Activated naive CD4-positive, alpha-beta T cell treated with Interleukin-2 at 50 U/mL for 16 hours (primary cell): ENCODE data around the gene FAHD2A.
"Not testable (repeated sequence)": the region's sequence is repeated elsewhere in the genome, so short reads cannot be mapped to it uniquely, and the experiment has no call there.

Experiments used
- DNase-seq: peaks from one replicate; pipeline ENCODE4 v3.0.0-alpha.2; 2020

Gene FAHD2A

GRCh38 chr2:95390881-95391321 is 11.6 kb upstream of the FAHD2A start:
- no peak for DNase-seq

GRCh38 chr2:95391641-95392310 is 10.7 kb upstream of the FAHD2A start:
- no peak for DNase-seq

DNA sequence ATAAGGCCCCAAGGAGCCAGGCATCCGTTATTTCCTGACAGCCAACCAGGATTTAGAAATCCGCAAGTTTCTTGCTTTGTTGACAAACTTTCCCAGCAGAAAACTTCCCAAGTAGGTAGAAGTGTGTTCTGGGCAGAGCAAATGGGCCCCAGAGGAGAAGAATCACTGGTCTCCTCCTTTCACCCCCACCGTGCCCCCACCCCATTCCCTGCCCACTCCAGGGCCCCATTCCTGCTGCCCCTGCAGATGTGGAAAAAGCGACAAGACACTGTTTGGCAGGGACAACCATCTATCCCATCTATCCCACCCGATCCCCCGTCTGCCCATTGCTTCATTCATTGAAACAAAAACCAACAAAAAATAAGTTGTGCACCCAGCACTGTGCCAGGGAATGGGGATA is 10.2 kb upstream of the FAHD2A start:
- no peak for DNase-seq

DNA sequence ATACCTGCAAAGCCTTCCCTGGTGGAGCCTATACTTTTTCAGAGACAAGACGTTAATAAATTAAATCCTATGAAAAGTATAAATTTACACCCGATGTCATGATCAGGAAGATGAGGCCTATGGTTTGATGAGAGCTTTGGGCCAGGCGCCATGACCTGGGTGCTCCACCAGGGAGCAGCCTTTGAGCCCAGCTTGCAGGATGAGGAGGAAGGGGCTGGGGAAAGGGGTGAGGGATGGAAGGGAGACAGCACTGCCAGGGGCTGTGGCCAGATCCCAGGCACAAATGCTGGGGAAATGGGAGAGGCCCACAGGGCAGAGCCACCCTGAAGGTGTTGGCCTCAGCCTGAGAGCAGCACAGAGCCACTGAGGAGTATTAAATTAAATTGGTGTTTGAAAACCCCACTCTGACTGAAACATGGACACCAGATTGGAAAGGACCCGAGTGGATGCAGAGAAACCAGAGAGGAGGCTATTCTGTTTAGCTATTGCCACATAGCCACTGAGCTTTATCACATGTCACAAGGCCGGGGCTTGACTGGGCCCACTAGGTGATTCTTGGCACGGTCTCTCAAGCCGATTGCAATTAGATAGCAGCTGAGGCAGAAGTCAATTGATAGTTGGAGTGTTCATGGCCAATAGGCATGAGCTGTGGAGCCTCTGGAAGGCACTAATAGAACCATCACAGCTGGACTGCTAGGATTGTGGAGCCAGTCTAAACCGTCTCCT is 9.6 kb upstream of the FAHD2A start:
- DNase-seq, result no peak

GRCh38 chr2:95393901-95394300 is 8.6 kb upstream of the FAHD2A start:
- DNase-seq, result no peak

DNA sequence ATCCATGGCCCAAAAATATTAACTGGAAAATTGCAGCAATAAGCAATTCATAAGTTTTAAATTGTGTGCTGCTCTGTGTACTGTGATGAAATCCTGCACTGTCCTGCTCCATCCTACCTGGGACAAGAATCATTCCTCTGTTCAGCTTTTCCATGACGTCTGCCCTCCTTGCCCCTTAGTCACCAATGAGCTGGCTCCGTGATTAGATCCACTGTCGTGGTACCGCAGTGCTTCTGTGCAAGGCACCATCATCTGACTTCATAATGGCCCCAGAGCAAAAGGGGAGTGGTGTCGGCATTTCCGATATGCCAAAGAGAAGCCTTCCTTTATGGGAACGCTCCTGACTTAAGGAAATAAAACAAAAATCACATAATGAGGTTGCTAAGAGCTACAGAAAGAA is 3.4 kb upstream of the FAHD2A start:
- DNase-seq, result no peak

- no peak for DNase-seq
Measured at GRCh38 chr2:95401480-95401879, 1.0 kb upstream of the FAHD2A start.

DNA sequence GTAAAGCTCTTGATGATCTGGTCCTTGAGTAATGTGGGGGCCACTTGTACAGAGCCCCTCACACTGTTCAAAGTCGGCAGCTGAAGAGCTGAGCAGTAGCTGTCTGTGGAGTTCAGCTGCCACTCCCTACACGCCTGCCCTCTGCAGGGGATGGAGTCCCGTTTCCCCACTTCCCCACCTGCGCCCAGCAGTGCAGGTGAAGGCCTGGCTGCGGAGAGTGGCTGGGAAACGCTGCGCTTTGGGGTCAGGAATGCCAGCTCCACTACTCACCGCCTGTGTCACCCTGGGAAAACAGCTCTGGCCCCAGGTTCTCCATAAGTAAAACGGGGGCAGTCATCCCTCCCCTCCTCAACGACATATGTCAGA is 521 bp upstream of the FAHD2A start:
- DNase-seq, result not testable (repeated sequence)

DNA sequence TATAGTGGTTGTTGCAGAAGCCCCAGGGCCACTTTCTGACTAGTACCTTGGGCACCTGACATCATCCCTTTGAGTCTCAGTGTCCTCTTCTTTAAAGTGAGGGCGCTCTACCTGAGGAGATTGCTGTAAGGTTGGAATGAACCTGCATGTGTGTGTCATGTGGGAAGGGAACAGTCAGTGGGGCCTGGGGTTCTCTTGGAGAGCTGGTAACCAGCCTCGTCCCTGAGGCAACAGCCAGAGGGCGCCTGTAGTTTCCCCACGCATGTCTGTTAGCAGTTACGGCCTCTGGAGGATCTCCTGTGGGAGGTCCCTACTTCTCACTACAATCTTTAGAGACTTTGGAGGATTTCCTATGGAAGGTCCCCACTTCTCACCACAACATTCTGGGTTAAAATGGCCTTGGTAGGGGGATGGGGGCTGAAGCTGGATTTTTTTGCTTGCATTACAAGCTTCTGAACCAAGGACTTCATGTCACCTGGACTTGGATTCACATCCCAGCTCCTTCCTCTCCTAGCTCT is 755 bp downstream of the FAHD2A start:
- peak; percentile 30 for DNase-seq

DNA sequence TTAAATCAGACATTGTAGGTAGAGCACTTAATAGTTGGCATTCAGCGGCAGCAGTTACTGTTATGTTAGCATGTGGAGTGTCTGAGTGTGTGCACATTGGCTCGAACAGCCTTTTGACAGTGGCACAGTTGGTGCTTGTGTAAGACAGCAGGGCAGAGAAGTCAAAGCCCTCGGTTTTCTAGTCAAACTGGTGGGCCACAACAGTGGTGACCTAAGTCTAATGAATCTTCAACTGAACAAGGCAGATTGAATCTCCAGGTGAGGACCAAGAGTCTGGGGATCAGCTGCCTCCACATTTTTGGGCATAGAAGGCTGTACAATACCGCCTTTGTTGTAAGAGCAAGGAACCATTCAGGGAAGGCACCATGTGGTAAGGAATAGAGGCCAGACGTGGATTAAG is 1.3 kb downstream of the FAHD2A start:
- DNase-seq, result not testable (repeated sequence)

- not testable (repeated sequence) for DNase-seq
Measured at GRCh38 chr2:95404676-95405075, 2.2 kb downstream of the FAHD2A start.

- not testable (repeated sequence) for DNase-seq
Measured at GRCh38 chr2:95411239-95411638, 8.7 kb downstream of the FAHD2A start.

DNA sequence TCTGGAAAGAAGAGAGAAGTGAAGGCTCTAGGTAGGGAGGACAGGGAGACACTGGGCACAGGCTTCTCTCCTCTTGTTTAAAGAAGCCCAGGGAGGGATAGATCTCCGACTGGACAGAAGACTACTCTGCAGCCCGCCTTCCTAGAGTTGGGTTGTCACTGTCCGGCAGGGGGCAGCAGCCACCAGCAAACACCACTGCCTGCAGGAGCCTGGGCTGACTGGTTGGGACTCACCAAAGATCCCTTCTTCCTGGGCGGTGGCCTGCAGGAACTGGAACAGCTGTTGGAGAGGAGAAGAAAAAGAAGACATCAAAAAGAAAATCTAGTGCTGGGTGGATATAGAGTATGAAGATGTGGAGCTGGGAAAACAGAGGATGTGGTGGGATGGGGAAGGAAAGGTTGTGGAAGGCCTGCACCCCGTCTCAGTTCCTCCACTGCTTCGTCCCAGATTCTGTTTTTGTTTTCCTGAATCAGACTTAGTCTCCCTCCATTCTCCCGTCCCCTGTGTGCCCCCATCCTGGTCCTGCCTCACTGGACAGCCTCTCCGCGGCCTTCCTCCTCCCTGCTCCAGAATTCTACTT is 11.6 kb downstream of the FAHD2A start:
- peak; percentile 65 for DNase-seq

DNA sequence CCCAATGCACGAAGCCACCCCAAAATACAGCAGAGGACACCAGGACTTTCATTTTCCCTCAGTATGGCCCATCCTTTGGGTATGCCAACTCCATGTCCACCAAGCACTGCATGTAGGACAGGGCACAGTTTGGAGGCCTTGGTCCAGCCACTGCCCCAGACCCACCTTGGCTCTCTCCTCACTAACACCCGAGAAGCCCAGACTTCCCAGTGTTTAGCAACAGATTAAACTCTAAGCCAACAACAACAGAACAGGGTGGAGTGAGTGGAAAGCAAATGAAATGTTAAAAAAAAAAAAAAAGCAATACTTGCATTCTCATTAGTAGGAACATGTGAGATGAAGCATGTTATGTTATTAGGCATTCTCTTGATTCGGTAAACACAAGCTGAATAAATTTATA is 12.6 kb downstream of the FAHD2A start:
- not testable (repeated sequence) for DNase-seq

GRCh38 chr2:95415561-95415960 is 13.1 kb downstream of the FAHD2A start:
- not testable (repeated sequence) for DNase-seq

GRCh38 chr2:95427196-95427867 is 24.8 kb downstream of the FAHD2A start:
- DNase-seq, result not testable (repeated sequence)

DNA sequence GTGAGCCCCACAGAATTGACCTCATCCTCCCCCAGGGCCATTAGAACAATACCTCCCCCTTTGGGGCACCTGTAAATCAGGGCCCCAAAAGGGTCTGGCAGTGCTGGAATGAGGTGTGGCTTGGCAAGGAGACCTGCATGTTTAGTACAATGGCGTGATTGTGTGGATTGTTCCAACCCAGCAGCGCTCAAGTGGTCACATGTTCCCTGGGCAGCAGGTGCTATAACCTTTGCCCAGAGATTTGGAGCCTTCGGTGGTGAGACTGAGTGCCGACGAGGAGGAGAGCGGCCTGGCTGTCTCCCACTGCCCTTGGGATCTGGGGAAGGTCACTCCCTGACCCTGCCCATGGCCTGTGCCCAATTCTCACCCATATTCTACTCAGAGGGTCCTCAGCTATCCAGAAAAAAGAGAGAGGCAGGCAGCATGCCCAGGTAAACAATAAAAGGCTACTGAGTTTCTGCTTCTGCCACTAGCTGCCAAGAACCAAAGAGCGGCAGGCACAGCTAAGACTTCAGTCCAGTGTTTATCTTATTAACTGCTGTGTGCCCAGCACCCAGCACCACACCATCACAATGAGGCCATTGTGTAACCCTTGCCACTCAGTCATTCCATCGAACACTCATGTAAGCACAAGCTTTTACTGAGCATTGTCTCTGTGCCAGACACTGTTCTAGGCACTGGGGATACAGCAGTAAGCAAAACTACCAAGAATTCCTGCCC is 27.4 kb downstream of the FAHD2A start:
- not testable (repeated sequence) for DNase-seq

- not testable (repeated sequence) for DNase-seq
Measured at GRCh38 chr2:95433373-95433772, 30.9 kb downstream of the FAHD2A start.

DNA sequence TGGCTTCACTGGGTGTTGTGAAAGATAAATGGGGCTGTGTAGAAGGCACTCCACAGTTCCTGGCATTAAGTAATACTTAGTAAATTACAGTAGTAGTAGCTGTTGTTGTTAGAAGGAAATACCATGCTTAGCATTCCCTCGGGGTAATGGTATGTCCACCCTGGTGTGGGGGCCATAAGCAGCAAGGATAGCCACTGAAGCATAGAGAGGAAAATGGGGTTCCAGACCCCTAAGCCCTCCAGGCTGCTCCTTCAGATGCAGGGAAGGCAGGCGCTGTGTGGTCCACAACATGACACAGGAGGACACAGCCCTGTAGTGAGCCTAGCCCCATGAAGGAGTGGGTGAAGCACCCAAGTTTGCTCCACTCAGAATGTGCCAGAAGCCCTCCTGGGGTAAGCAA is 31.5 kb downstream of the FAHD2A start:
- not testable (repeated sequence) for DNase-seq

DNA sequence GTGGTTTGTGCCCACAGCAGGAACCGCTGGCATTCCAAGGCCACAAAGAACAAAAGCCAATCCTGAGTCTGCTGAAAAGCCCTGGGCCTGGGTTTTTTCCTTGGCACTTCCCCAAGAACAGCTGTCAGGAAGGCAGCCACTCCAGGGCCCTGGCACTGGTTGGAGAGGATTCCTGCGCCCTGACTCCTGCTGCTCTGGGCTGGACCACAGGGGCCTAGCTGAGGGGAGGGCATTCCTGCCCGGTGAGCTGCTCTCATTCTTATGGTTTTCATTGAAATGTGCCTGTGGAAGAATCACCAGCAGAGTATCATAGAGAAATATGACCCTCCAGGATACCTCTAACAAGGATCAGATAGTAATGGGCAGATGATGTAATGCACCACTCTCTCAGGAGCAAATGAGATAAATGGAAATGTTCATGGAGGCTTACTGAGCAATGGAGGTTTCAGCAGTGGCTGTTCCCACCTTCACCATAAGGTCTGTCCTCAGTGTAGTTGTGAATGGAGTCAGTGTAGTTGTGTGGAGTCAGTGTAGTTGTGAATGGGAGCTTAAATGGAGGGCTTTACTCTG is 32.1 kb downstream of the FAHD2A start:
- DNase-seq, result not testable (repeated sequence)

DNA sequence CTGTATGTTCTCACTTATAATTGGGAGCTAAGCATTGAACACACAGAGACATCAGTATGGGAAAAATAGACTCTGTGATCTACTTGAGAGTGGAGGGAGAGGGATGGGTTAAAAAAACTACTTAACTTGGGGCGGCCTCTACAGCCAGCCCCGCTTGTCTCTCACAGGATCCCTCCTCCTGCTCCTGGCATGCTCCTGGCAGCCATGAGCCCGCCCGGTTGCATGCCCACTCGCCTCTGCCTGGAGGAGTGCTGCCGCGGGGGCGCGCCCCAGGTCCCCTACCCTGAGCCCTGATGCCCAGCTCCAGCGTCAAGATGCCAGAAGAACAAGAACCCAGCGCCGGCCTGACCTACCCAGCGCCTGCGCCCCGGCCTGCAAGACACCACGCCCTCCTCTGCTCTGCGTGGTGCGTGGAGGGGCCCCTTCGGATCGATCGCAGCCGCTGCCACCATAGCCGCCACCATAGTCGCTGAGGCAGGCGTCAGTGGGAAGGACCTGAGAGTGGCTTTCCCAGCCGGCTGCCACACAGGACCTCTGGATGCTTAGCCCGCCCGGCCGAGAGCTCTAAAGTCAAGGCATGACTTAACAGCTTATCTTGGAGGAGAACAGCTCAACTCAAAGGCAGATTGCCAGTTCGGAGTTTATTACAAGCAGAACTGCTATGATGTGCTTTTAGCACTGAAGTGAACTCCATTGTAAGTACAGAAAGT is 32.8 kb downstream of the FAHD2A start:
- DNase-seq, result not testable (repeated sequence)

- not testable (repeated sequence) for DNase-seq
Measured at GRCh38 chr2:95435872-95436209, 33.3 kb downstream of the FAHD2A start.
